HG02642 (cell line): ENCODE measurements around the gene FBXL7.

Source experiments
- ATAC-seq: cut with Tn5 transposase; IDR thresholded peaks from one replicate; pipeline ENCODE4 v1.9.1; 2021; ENCODE audit warnings: mild to moderate bottlenecking; ENCODE audit not compliant: unreplicated experiment, poor library complexity

The FBXL7 gene

GRCh38 chr5:15694696-15695214 lies 194.8 kb downstream of the FBXL7 start:
- no peak for ATAC-seq

- no peak for ATAC-seq
Observed at GRCh38 chr5:15695215-15695731, 195.3 kb downstream of the FBXL7 start.

GRCh38 chr5:15700373-15700772 lies 200.4 kb downstream of the FBXL7 start:
- ATAC-seq, result no peak

GRCh38 chr5:15702102-15702501 lies 202.1 kb downstream of the FBXL7 start:
- no peak for ATAC-seq

GRCh38 chr5:15703901-15704300 lies 203.9 kb downstream of the FBXL7 start:
- ATAC-seq, result no peak

GRCh38 chr5:15704397-15704947 lies 204.5 kb downstream of the FBXL7 start:
- ATAC-seq, result no peak

GRCh38 chr5:15707631-15708030 lies 207.7 kb downstream of the FBXL7 start:
- ATAC-seq, result no peak

- ATAC-seq, result no peak
Observed at GRCh38 chr5:15711892-15712291, 211.9 kb downstream of the FBXL7 start.

GRCh38 chr5:15715535-15715934 lies 215.6 kb downstream of the FBXL7 start:
- ATAC-seq, result no peak

GRCh38 chr5:15715967-15716366 lies 216.0 kb downstream of the FBXL7 start:
- ATAC-seq, result no peak

GRCh38 chr5:15717001-15717400 lies 217.0 kb downstream of the FBXL7 start:
- no peak for ATAC-seq

- no peak for ATAC-seq
Observed at GRCh38 chr5:15718421-15719179, 218.6 kb downstream of the FBXL7 start.

GRCh38 chr5:15719784-15720183 lies 219.8 kb downstream of the FBXL7 start:
- no peak for ATAC-seq

GRCh38 chr5:15720515-15720914 lies 220.5 kb downstream of the FBXL7 start:
- no peak for ATAC-seq

- no peak for ATAC-seq
Observed at GRCh38 chr5:15722305-15722704, 222.3 kb downstream of the FBXL7 start.

- no peak for ATAC-seq
Observed at GRCh38 chr5:15727375-15727774, 227.4 kb downstream of the FBXL7 start.

GRCh38 chr5:15728811-15729210 lies 228.8 kb downstream of the FBXL7 start:
- no peak for ATAC-seq

GRCh38 chr5:15731699-15732098 lies 231.7 kb downstream of the FBXL7 start:
- no peak for ATAC-seq

- ATAC-seq, result no peak
Observed at GRCh38 chr5:15734058-15734457, 234.1 kb downstream of the FBXL7 start.

GRCh38 chr5:15737036-15737821 lies 237.2 kb downstream of the FBXL7 start:
- no peak for ATAC-seq
